ENCODE data around the gene THRA.

The THRA gene

DNA sequence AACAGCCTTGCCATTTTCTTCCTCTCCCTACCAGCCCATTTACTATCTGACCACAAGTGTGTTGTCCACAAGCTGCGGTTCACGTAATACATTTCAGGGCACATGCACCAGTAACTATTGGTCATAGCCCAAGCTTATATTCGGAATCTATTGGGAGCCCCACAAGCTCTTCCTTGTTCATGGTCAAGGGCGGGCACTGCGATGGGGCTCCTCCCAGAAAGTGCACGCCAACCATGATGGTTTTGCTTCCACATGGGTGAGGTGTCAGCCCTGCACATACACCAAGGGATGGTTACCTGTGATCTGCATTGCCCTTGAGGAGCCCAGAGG, 12.1 kb downstream of the THRA start:
- peak overlapping the region; percentile 76 for H3K27ac Mint-ChIP-seq
- intact Hi-C loops (cut with micrococcal nuclease) = loop anchor here (1.0 kb wide), 1 partner anchor 21 kb away; the partner anchor contains the start of gene MED24
- no peaks in the 10 kb centered on the region for H3K9me3 Mint-ChIP-seq
- H3K36me3 Mint-ChIP-seq (ENCODE audit: low read depth) = peaks cover 5% of the 10 kb centered on the region
- no peak overlapping the region for H3K4me3 Mint-ChIP-seq
- H3K27me3 Mint-ChIP-seq = peaks cover 16% of the 10 kb centered on the region
- peaks cover 76% of the 10 kb centered on the region for H3K4me1 Mint-ChIP-seq (ENCODE audit: low read depth)

DNA sequence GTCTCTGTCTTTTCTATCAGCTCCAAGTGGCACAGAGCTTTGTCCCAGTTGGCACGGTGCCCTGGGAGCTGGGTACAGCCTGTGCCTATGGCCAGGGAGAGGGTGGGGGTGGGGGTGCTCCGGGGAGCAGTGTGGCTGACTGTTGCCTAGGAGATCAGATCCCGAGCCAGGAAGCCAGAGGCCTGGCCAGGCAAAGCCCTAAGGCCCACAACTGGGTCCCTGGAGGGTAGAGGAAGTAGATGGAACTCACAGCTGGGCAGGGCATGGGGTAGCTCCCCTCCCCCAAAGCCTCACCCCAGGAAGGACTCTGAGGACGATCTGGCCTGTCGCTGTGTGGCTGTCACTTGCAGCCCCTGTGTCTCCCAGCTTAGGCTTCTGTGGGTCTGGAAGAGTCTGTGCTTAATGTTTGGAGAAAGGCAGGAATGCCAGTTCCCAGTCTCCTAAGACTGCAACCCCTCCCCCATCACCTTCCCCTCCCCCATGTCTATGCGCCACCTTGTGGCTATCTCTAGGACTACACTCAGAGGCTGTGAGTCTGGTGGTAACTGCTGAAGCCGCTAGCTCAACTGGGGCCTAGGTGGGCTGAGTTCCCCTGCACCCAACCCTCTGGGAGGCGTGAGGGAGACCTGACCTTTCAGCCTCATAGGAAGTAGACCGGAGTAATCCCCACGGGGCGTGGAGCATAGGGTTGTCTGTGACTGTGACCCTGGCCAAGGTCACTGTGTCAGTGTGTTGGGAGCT, 12.6 kb downstream of the THRA start:
- Mint-ChIP-seq H3K4me3 (peak overlapping the region; percentile 13), H3K27me3 (peaks cover 10% of the 10 kb centered on the region), H3K36me3 (ENCODE audit: low read depth) (peaks cover 5% of the 10 kb centered on the region), H3K27ac (peak overlapping the region; percentile 76), H3K4me1 (ENCODE audit: low read depth) (peaks cover 70% of the 10 kb centered on the region), H3K9me3 (no peaks in the 10 kb centered on the region)
- intact Hi-C loops (cut with micrococcal nuclease) = loop anchor here (1.0 kb wide), 1 partner anchor 21 kb away; the partner anchor contains the start of gene MED24

DNA sequence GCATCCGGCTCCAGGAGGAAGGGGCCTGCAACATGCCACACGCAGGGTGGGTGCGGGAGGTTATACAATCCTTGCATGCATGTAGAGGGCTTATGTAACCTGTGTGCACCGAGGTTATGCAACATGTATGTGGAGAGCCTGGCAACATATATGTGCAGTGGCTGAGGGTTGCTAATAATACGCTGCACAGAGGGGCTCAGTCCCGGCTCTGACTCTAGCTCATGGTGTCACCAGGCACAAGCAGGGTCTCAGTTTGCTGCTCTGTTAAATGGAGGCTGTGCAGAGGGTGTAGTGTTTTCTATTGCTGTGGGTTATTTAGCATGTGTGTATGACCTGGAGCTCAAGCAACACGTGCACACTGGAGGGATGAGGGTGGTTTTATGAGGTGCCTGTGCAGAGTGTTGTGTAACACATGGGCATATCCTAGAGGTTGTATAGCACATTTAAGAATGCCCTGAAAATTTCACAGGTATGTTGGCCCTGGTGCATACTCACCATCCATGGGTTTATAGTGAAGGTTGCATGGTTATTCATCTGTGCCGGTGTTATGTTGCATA, 13.3 kb downstream of the THRA start:
- peaks cover 5% of the 10 kb centered on the region for H3K36me3 Mint-ChIP-seq (ENCODE audit: low read depth)
- peak overlapping the region; percentile 76 for H3K27ac Mint-ChIP-seq
- peaks cover 64% of the 10 kb centered on the region for H3K4me1 Mint-ChIP-seq (ENCODE audit: low read depth)
- no peak overlapping the region for H3K4me3 Mint-ChIP-seq
- no peaks in the 10 kb centered on the region for H3K9me3 Mint-ChIP-seq
- intact Hi-C loops (cut with micrococcal nuclease) = loop anchor here (1.0 kb wide), 1 partner anchor 22 kb away; the partner anchor contains the start of gene MED24
- H3K27me3 Mint-ChIP-seq = peaks cover 4% of the 10 kb centered on the region

DNA sequence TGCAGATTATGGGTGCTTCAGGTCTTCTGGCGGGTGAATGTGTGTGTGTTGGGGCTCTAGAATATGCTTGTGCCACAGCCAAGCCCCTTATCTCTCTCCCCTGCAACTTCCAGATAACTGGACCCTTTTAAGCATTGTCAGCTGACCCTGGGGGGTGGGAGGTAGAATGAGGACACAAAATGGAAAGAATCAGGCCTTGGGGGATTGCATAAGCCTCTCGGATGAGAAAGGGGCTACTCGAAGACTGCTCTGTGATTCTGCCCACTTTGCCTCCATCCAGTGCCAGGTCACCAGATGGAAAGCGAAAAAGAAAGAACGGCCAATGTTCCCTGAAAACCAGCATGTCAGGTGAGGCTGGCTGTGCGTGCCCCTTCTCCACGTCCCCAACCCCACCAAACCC, 13.8 kb downstream of the THRA start:
- no peak overlapping the region for H3K27ac Mint-ChIP-seq
- peaks cover 58% of the 10 kb centered on the region for H3K4me1 Mint-ChIP-seq (ENCODE audit: low read depth)
- no peaks in the 10 kb centered on the region for H3K27me3 Mint-ChIP-seq
- no peak overlapping the region for H3K4me3 Mint-ChIP-seq
- H3K9me3 Mint-ChIP-seq = no peaks in the 10 kb centered on the region
- H3K36me3 Mint-ChIP-seq (ENCODE audit: low read depth) = peaks cover 5% of the 10 kb centered on the region
- intact Hi-C loops (cut with micrococcal nuclease) = no loop called here

DNA sequence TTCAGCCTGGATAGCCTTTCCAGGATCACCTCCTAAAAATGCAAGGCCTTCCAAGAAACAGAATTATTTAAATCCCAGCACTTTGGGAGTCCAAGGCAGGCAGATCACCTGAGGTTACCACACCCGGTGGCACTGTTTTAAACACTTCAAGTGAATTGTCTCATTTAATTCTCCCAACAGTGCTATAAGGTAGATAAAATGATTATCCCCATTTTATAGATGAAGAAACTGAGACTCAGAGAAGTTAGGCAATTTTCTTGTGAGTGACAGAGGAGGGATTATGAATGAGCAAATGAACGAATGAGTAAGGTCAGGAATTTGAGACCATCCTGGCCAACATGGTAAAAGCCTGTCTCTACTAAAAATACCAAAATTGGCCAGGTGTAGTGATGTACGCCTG, 16.8 kb downstream of the THRA start:
- Mint-ChIP-seq H3K4me1 (ENCODE audit: low read depth) (peaks cover 32% of the 10 kb centered on the region), H3K27ac (no peak overlapping the region), H3K27me3 (no peaks in the 10 kb centered on the region), H3K36me3 (ENCODE audit: low read depth) (peaks cover 14% of the 10 kb centered on the region), H3K4me3 (no peak overlapping the region), H3K9me3 (no peaks in the 10 kb centered on the region)
- intact Hi-C loops (cut with micrococcal nuclease) = no loop called here

DNA sequence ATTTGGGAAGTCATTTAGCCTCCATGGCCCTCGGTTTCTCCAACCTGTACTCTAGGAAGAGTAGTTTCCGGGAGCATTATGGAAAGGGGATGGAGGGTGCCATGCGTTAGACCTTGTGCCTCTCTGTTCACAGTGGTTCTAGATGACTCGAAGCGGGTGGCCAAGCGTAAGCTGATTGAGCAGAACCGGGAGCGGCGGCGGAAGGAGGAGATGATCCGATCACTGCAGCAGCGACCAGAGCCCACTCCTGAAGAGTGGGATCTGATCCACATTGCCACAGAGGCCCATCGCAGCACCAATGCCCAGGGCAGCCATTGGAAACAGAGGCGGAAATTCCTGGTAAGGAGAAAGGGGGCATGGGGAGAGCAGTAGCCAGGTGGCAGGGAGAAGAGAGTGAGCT, 21.7 kb downstream of the THRA start:
- no peaks in the 10 kb centered on the region for H3K9me3 Mint-ChIP-seq

DNA sequence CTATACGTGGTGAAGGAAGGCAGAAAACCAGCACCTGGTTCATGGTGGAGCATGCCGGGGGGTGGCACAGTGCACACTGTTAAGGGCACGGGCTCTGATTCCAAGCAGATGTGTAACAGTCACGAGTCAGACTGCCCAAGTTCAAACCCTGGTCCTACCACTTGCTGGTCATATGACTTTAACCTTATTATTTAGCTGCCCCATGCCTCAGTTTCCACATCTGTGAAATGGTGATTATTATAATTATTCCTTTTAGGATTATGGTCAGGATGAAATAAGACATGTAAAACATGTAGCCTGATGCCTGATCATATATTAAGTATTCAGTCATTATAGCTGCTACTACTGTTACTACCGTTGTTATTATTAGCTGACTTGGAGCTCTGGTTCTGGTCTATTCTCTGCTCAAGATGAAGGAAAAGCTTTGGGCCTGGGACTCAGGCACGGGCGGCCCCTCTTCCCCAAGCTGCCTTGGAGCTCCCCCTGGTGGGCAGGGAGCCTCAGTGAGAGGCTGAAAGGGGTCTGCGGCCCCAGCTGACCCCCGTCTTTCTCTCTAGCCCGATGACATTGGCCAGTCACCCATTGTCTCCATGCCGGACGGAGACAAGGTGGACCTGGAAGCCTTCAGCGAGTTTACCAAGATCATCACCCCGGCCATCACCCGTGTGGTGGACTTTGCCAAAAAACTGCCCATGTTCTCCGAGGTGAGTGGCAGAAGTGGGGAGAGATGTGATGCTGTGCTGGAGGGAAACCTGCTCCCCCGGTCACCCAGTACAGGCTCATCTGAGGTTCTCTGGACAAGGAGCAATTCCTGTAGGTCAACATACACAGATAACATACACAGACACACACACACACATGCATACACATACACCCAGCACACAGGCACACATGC, 23.6 kb downstream of the THRA start:
- peaks cover 57% of the 10 kb centered on the region for H3K36me3 Mint-ChIP-seq (ENCODE audit: low read depth)
- H3K4me1 Mint-ChIP-seq (ENCODE audit: low read depth) = no peaks in the 10 kb centered on the region
- no peak overlapping the region for H3K27ac Mint-ChIP-seq
- no peaks in the 10 kb centered on the region for H3K27me3 Mint-ChIP-seq
- no peaks in the 10 kb centered on the region for H3K9me3 Mint-ChIP-seq
- intact Hi-C loops (cut with micrococcal nuclease) = loop anchor here (10.0 kb wide), 1 partner anchor 52 kb away; no protein-coding TSS in a partner anchor
- no peak overlapping the region for H3K4me3 Mint-ChIP-seq

More for the DNA sequence above, 21.7 kb downstream of the THRA start:
- Mint-ChIP-seq H3K4me3 (no peak overlapping the region), H3K27ac (no peak overlapping the region), H3K36me3 (ENCODE audit: low read depth) (peaks cover 46% of the 10 kb centered on the region), H3K27me3 (no peaks in the 10 kb centered on the region), H3K4me1 (ENCODE audit: low read depth) (no peaks in the 10 kb centered on the region)
- intact Hi-C loops (cut with micrococcal nuclease) = loop anchor here (10.0 kb wide), 1 partner anchor 50 kb away; no protein-coding TSS in a partner anchor

DNA sequence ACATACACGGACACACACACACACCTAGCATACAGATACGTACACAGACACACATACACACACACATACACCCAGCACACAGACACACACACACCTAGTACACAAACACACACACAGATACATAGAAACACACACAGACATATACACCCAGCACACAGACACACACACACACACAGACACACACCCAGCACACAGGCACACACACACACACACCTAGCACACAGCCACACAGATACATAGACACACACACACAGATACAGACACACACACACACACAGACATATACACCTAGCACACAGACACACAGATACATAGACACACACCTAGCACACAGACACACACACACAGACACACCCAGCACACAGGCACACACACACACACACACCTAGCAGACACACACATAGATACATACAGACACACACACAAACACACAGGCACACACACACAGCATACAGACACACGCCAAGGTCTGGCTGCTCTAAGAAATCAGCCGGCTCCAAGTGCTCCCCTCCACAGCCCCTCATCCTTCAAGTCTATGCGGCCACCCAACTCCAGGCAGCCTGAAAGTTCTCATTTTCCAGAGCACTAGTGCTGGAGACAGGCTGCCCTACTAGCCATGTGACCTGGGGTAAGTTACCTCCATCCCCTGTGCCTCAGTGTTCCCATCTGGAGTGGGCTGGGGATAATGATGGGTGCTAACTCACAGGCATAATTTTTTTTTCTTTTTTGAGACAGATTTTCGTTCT, 24.5 kb downstream of the THRA start:
- no peaks in the 10 kb centered on the region for H3K9me3 Mint-ChIP-seq
- no peak overlapping the region for H3K27ac Mint-ChIP-seq
- H3K27me3 Mint-ChIP-seq = no peaks in the 10 kb centered on the region
- no peak overlapping the region for H3K4me3 Mint-ChIP-seq
- peaks cover 63% of the 10 kb centered on the region for H3K36me3 Mint-ChIP-seq (ENCODE audit: low read depth)
- intact Hi-C loops (cut with micrococcal nuclease) = loop anchor here (10.0 kb wide), 1 partner anchor 52 kb away; no protein-coding TSS in a partner anchor
- no peaks in the 10 kb centered on the region for H3K4me1 Mint-ChIP-seq (ENCODE audit: low read depth)

DNA sequence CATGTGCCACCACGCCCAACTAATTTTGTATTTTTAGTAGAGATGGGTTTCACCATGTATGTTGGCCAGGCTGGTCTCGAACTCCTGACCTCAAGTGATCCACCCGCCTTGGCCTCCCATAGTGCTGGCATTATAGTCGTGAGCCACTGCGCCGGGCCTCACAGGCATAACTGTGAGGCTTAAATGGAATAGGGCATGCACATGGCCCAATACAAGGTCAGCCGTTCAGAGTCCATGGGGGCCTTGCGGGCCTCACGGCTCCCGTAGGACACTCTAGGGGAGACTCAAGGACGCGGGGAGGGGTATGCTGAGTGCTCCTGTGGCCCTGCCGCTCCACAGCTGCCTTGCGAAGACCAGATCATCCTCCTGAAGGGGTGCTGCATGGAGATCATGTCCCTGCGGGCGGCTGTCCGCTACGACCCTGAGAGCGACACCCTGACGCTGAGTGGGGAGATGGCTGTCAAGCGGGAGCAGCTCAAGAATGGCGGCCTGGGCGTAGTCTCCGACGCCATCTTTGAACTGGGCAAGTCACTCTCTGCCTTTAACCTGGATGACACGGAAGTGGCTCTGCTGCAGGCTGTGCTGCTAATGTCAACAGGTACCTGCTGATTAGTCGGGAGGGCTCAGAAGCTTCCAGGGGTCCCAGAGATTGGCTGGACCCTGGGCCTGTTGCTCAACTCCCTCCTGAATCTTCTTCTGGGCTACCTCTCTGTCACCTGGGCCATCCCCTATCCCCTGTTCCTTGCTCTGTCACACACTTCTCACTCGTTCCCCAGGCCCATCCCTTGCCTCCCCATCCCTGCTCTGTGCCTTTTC, 25.3 kb downstream of the THRA start:
- Mint-ChIP-seq H3K27ac (no peak overlapping the region), H3K4me1 (ENCODE audit: low read depth) (no peaks in the 10 kb centered on the region), H3K4me3 (no peak overlapping the region), H3K27me3 (no peaks in the 10 kb centered on the region), H3K9me3 (no peaks in the 10 kb centered on the region), H3K36me3 (ENCODE audit: low read depth) (peaks cover 69% of the 10 kb centered on the region)
- intact Hi-C loops (cut with micrococcal nuclease) = loop anchor here (10.0 kb wide), 1 partner anchor 53 kb away; no protein-coding TSS in a partner anchor

DNA sequence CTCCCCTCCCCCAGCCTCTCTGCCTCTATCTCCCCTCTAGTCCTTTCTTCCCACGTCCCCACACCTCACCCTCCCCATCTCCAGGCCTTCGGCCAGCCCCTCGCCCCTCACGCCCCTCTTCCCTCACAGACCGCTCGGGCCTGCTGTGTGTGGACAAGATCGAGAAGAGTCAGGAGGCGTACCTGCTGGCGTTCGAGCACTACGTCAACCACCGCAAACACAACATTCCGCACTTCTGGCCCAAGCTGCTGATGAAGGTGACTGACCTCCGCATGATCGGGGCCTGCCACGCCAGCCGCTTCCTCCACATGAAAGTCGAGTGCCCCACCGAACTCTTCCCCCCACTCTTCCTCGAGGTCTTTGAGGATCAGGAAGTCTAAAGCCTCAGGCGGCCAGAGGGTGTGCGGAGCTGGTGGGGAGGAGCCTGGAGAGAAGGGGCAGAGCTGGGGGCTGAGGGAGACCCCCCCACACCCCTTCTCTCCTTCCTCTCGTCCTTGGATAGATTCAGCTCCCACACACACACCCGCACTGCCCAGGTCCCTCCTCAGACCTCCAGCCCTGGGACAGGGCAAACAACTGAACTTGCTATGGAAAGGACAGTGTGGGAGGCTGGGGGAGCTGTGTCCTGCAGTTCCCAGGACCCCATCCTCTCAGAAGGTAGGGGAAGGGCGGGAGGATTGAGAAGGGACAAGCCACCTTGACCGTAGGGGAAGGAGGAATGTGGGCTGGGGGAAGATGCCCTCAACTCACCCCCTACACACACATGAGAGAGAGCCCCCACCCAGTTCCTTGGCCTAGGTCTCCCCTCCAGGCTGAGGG, 26.5 kb downstream of the THRA start:
- Mint-ChIP-seq H3K36me3 (ENCODE audit: low read depth) (peaks cover 75% of the 10 kb centered on the region), H3K4me3 (no peak overlapping the region)
- intact Hi-C loops (cut with micrococcal nuclease) = loop anchor here (10.0 kb wide), 1 partner anchor 54 kb away; no protein-coding TSS in a partner anchor

DNA sequence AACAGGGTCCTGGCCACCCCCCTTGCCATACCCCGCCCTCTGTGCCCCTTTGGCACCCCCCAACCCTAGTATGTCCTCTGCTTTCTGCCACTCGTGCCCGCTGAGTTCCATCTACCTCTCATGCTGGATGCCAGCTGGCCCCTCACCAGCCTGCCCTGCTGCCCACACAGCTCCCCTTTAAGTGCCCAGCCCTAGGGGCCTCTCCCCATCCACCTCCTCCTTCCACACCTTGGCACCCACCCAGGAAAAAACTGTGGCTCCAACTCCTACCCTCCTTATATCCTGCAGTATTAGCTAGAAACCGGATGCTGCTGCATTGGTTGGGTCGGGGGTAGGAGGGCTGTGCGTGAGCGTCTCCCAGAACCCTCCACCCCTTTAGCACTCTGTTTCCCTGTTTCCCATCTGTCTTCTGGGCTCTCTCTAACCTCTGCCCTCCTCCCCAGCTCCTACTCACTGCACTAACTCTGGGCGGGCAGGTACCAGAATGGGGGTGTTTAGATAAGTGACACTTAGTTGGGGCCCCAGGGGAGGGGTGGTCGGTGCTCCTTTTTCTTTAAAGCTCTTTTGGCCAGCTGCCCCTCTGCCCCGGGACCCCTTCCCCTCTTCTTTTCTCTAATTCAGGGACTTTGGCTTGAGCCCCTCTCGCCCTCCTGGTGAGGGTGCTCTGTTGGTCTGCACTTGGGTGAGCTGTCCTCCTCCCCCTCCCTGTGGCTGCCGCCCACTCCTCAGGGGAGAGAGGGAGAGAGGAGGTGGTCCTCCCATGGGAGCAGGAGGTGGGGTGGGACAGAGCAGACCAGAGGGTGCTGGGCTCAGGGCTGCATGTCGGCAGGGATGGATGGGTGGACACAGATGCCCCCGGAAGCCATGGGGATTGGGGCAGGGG, 27.7 kb downstream of the THRA start:
- intact Hi-C loops (cut with micrococcal nuclease) = no loop called here
- Mint-ChIP-seq H3K4me1 (ENCODE audit: low read depth) (peaks cover 18% of the 10 kb centered on the region), H3K36me3 (ENCODE audit: low read depth) (peaks cover 79% of the 10 kb centered on the region), H3K27me3 (peaks cover 8% of the 10 kb centered on the region), H3K4me3 (no peak overlapping the region), H3K27ac (peak overlapping the region; percentile 10), H3K9me3 (no peaks in the 10 kb centered on the region)

More for the DNA sequence above, 26.5 kb downstream of the THRA start:
- Mint-ChIP-seq H3K9me3 (no peaks in the 10 kb centered on the region), H3K4me1 (ENCODE audit: low read depth) (peaks cover 10% of the 10 kb centered on the region), H3K27ac (peak overlapping the region; percentile 10), H3K27me3 (peaks cover 3% of the 10 kb centered on the region)

All from dendritic cell treated with granulocyte-macrophage colony-stimulating factor and Interleukin-4, amounts not matched to agents 40 ng/mL and 50 ng/mL, for 4 days (primary cell).